Measurements from ENCODE around the gene HMGXB3. TPM values are rescaled to one million over a fixed set of nuclear protein-coding genes. Genes with fewer than 3 reads are reported as not detected.

Gene HMGXB3
- total and polyA plus RNA-seq, 4 donors: 2.7 to 22.9 (median 11.0) TPM

GRCh38 chr5:150001660-150002486 is 1.3 kb downstream of the HMGXB3 start:
- TF ChIP-seq ATF3 (IDR thresholded peaks at IDR 0.05): no peak
- TF ChIP-seq JUND (IDR thresholded peaks at IDR 0.05): no peak
- no peak for TF ChIP-seq FOXA1 (IDR thresholded peaks at IDR 0.05)
- peak; percentile 27 to 58 for TF ChIP-seq RAD21 (IDR thresholded peaks at IDR 0.05)
- TF ChIP-seq GABPA (IDR thresholded peaks at IDR 0.05 in 1 of 2, conservative IDR thresholded peaks at IDR 0.05 in 1 of 2): no peak
- peak; percentile 22 for TF ChIP-seq SP1 (IDR thresholded peaks at IDR 0.05)
- peak; percentile 70 to 92 for TF ChIP-seq RXRA (IDR thresholded peaks at IDR 0.05)
- TF ChIP-seq EGR1 (IDR thresholded peaks at IDR 0.05; ENCODE audit: low read depth in 2 of 2): no peak
- no peak for TF ChIP-seq MAX (IDR thresholded peaks at IDR 0.05)
- TF ChIP-seq FOXA2 (IDR thresholded peaks at IDR 0.05): no peak
- no peak for TF ChIP-seq TAF1 (conservative IDR thresholded peaks at IDR 0.05)
- peak; percentile 30 for TF ChIP-seq YY1 (IDR thresholded peaks at IDR 0.05)
- no peak for TF ChIP-seq HNF4G (IDR thresholded peaks at IDR 0.05)
- peak; percentile 63 for TF ChIP-seq CTCF (IDR thresholded peaks at IDR 0.05; ENCODE audit: low read depth, low read length, missing input control)
- TF ChIP-seq REST (IDR thresholded peaks at IDR 0.05): no peak
- TF ChIP-seq NR2F2 (IDR thresholded peaks at IDR 0.05): no peak
- TF ChIP-seq ZBTB33 (IDR thresholded peaks at IDR 0.05): no peak
- TF ChIP-seq HNF4A (conservative IDR thresholded peaks at IDR 0.05): no peak
- 11% methylated on average over 8 of the region's 8 CpGs for WGBS
- Histone ChIP-seq H3K4me3 (ENCODE audit: low read depth in 1 of 3, low read length in 3 of 3) (peak overlapping the region; percentile 63 to 94 (median 90)), H3K9me3 (ENCODE audit: control insufficient read depth in 4 of 4, low read length in 3 of 4) (no peaks in the 10 kb centered on the region), H3K4me1 (ENCODE audit: control insufficient read depth in 4 of 4, insufficient read depth in 4 of 4, low read length in 3 of 4) (peaks cover 0 to 27% (median 20%) of the 10 kb centered on the region in 4 donors), H3K9ac (ENCODE audit: low read depth in 1 of 2, low read length in 2 of 2) (peak overlapping the region; percentile 75 to 92), H3K27me3 (ENCODE audit: control insufficient read depth in 4 of 4, insufficient read depth in 4 of 4, low read length in 3 of 4) (no peaks in the 10 kb centered on the region), H3K36me3 (ENCODE audit: control insufficient read depth in 4 of 4, insufficient read depth in 3 of 4, low read depth in 1 of 4, low read length in 3 of 4) (peaks cover 1 to 11% (median 8%) of the 10 kb centered on the region in 4 donors), H3K27ac (ENCODE audit: low read depth in 1 of 2, low read length in 2 of 2) (peak overlapping the region in 1 of 2 donors; percentile 77)
- peak; percentile 46 for DNase-seq (ENCODE audit: low spot score)
